ENCODE data around the gene NEU2. TPM values are rescaled to one million over a fixed set of nuclear protein-coding genes. Genes with fewer than 3 reads are reported as not detected.

Gene NEU2
- total and polyA plus RNA-seq, 2 of the 13 experiments (the other 11 are each of a cell fraction or from before 2014, with no cell fraction given) = not detected

DNA sequence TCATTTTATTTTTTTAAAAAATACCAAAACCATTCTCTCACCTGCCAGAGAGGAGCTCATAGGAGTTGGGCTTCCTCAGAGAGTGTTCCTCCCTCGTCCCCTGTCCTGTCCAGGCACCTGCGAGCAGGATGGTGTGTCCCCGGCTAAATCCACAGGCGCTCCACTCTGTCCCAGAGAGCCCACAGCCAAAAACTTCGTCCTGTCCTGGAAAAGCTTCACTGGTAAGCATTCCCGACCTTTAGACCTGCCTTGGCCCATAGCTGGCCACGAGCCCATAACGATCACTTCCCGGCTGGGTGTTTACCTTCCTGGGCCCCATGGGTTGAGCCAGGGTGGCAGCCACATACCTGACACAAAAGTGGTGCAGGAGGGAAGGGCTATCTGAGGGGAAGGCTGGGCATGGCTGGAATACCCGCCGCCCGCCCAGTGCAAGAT lies 19.4 kb upstream of the NEU2 start, which contains the start of gene NGEF (continued):
- TF ChIP-seq, protein P1, sequence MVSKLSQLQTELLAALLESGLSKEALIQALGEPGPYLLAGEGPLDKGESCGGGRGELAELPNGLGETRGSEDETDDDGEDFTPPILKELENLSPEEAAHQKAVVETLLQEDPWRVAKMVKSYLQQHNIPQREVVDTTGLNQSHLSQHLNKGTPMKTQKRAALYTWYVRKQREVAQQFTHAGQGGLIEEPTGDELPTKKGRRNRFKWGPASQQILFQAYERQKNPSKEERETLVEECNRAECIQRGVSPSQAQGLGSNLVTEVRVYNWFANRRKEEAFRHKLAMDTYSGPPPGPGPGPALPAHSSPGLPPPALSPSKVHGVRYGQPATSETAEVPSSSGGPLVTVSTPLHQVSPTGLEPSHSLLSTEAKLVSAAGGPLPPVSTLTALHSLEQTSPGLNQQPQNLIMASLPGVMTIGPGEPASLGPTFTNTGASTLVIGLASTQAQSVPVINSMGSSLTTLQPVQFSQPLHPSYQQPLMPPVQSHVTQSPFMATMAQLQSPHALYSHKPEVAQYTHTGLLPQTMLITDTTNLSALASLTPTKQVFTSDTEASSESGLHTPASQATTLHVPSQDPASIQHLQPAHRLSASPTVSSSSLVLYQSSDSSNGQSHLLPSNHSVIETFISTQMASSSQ (IDR thresholded peaks at IDR 0.05; ENCODE audit: low read depth) = no peak
- TF ChIP-seq, protein P1 (CRISPR knock-in tag; IDR thresholded peaks at IDR 0.05; ENCODE audit: borderline replicate concordance) = peak; percentile 83; the same call in 1 of the 2 replicates
- TF ChIP-seq NCOA5 (CRISPR knock-in tag; IDR thresholded peaks at IDR 0.05) = no peak
- no peak for TF ChIP-seq CAMTA2 (CRISPR knock-in tag; IDR thresholded peaks at IDR 0.05; ENCODE audit: borderline replicate concordance)
- TF ChIP-seq HNRNPK (IDR thresholded peaks at IDR 0.05; ENCODE audit: low read depth, low read length, poor library complexity, severe bottlenecking) = no peak
- TF ChIP-seq, protein P2, sequence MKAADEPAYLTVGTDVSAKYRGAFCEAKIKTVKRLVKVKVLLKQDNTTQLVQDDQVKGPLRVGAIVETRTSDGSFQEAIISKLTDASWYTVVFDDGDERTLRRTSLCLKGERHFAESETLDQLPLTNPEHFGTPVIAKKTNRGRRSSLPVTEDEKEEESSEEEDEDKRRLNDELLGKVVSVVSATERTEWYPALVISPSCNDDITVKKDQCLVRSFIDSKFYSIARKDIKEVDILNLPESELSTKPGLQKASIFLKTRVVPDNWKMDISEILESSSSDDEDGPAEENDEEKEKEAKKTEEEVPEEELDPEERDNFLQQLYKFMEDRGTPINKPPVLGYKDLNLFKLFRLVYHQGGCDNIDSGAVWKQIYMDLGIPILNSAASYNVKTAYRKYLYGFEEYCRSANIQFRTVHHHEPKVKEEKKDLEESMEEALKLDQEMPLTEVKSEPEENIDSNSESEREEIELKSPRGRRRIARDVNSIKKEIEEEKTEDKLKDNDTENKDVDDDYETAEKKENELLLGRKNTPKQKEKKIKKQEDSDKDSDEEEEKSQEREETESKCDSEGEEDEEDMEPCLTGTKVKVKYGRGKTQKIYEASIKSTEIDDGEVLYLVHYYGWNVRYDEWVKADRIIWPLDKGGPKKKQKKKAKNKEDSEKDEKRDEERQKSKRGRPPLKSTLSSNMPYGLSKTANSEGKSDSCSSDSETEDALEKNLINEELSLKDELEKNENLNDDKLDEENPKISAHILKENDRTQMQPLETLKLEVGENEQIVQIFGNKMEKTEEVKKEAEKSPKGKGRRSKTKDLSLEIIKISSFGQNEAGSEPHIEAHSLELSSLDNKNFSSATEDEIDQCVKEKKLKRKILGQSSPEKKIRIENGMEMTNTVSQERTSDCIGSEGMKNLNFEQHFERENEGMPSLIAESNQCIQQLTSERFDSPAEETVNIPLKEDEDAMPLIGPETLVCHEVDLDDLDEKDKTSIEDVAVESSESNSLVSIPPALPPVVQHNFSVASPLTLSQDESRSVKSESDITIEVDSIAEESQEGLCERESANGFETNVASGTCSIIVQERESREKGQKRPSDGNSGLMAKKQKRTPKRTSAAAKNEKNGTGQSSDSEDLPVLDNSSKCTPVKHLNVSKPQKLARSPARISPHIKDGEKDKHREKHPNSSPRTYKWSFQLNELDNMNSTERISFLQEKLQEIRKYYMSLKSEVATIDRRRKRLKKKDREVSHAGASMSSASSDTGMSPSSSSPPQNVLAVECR (CRISPR knock-in tag; IDR thresholded peaks at IDR 0.05; ENCODE audit: borderline replicate concordance) = peak; percentile 79
- TF ChIP-seq EZH2 (conservative IDR thresholded peaks at IDR 0.05; ENCODE audit: low read depth, low read length) = no peak
- TF ChIP-seq, protein P3, sequence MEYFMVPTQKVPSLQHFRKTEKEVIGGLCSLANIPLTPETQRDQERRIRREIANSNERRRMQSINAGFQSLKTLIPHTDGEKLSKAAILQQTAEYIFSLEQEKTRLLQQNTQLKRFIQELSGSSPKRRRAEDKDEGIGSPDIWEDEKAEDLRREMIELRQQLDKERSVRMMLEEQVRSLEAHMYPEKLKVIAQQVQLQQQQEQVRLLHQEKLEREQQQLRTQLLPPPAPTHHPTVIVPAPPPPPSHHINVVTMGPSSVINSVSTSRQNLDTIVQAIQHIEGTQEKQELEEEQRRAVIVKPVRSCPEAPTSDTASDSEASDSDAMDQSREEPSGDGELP (IDR thresholded peaks at IDR 0.05; ENCODE audit: borderline replicate concordance, low read depth) = peak; percentile 74; the same call in 1 of the 2 replicates
- peak; percentile 42; the same call in 1 of the 2 replicates for TF ChIP-seq ZNF768 (CRISPR knock-in tag; IDR thresholded peaks at IDR 0.05)
- no peak; the same call in 1 of the 2 replicates for TF ChIP-seq ZC3H13 (CRISPR knock-in tag; IDR thresholded peaks at IDR 0.05)
- no peak for TF ChIP-seq ZFP82 (CRISPR knock-in tag; IDR thresholded peaks at IDR 0.05; ENCODE audit: borderline replicate concordance)
- TF ChIP-seq, protein P4, sequence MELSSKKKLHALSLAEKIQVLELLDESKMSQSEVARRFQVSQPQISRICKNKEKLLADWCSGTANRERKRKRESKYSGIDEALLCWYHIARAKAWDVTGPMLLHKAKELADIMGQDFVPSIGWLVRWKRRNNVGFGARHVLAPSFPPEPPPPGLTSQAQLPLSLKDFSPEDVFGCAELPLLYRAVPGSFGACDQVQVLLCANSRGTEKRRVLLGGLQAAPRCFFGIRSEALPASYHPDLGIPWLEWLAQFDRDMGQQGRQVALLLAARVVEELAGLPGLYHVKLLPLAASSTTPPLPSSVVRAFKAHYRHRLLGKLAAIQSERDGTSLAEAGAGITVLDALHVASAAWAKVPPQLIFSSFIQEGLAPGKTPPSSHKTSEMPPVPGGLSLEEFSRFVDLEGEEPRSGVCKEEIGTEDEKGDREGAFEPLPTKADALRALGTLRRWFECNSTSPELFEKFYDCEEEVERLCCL (CRISPR knock-in tag; IDR thresholded peaks at IDR 0.05; ENCODE audit: borderline replicate concordance) = no peak
- TF ChIP-seq, protein P5, sequence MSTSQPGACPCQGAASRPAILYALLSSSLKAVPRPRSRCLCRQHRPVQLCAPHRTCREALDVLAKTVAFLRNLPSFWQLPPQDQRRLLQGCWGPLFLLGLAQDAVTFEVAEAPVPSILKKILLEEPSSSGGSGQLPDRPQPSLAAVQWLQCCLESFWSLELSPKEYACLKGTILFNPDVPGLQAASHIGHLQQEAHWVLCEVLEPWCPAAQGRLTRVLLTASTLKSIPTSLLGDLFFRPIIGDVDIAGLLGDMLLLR (CRISPR knock-in tag; IDR thresholded peaks at IDR 0.05) = peak; percentile 72
- peak; percentile 57; the same call in 1 of the 2 replicates for TF ChIP-seq SP4 (CRISPR knock-in tag; IDR thresholded peaks at IDR 0.05)
- TF ChIP-seq SP1 (IDR thresholded peaks at IDR 0.05) = no peak
- no peak; the same call in 1 of the 2 replicates for TF ChIP-seq SP1 (CRISPR knock-in tag; IDR thresholded peaks at IDR 0.05)
- TF ChIP-seq, protein P6, sequence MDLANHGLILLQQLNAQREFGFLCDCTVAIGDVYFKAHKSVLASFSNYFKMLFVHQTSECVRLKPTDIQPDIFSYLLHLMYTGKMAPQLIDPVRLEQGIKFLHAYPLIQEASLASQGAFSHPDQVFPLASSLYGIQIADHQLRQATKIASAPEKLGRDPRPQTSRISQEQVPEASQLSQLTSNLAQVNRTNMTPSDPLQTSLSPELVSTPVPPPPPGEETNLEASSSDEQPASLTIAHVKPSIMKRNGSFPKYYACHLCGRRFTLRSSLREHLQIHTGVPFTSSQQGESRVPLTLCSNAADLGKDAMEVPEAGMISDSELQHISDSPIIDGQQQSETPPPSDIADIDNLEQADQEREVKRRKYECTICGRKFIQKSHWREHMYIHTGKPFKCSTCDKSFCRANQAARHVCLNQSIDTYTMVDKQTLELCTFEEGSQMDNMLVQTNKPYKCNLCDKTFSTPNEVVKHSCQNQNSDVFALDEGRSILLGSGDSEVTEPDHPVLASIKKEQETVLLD (CRISPR knock-in tag; IDR thresholded peaks at IDR 0.05; ENCODE audit: low read depth) = no peak

All from HepG2 (cell line).